B cell (primary cell): ENCODE measurements around the gene FUOM. TPM values are rescaled to one million over a fixed set of nuclear protein-coding genes. Genes with fewer than 3 reads are reported as not detected.

ENCODE experiments used
- ATAC-seq: fragments of 200-7000 bp; cut with Tn5 transposase; one replicate; pipeline ENCODE4 v1.10.0; 2021; ENCODE audit warnings: low read depth, mild to moderate bottlenecking, moderate number of reproducible peaks, moderate library complexity
- CTCF ChIA-PET: fragments of 350-600 bp; sonication (Branson Sonifier 250); formaldehyde crosslinking; loops from one replicate; lab custom pipeline; 2021; ENCODE audit warnings: antibody characterized with exemption, inconsistent platforms; lab: Charles Lee
- POLR2A ChIA-PET: fragments of 350-600 bp; sonication (Branson Sonifier 250); formaldehyde crosslinking; loops from one replicate; lab custom pipeline; 2021; ENCODE audit warnings: antibody characterized with exemption; lab: Charles Lee
- DNase-seq: peaks from one replicate; pipeline ENCODE4 v3.0.0; 2013
- H2AFZ ChIP-seq: 2 replicates; pipeline ENCODE4 v1.6.1; 2012; ENCODE audit warnings: mild to moderate bottlenecking, low read depth, low read length; ENCODE audit not compliant: insufficient read depth, poor library complexity, severe bottlenecking
- H3K27ac ChIP-seq, 2 donors: 1 replicate in 1 of 2; 2 replicates in 1 of 2; pipeline ENCODE4 v1.5.1; 2012 to 2013; ENCODE audit warnings: low read length in 2 of 2, mild to moderate bottlenecking in 2 of 2, moderate library complexity in 1 of 2
- H3K27me3 ChIP-seq, 4 experiments: fragments of 200-600 bp in 1 of 4; sonication (generic) in 1 of 4; replicated peaks in 1 of 4; 1 replicate in 2 of 4; 2 replicates in 2 of 4; pipeline versions ENCODE4 v1.6.1 to v1.7.0; 2013 to 2016; ENCODE audit warnings: low read length in 3 of 4, mild to moderate bottlenecking in 2 of 4, mixed read lengths in 1 of 4, moderate library complexity in 1 of 4; ENCODE audit not compliant: insufficient read depth in 4 of 4, control insufficient read depth in 3 of 4; ENCODE audit errors: control extremely low read depth in 1 of 4
- H3K36me3 ChIP-seq, 2 experiments: replicated peaks in 1 of 2; 1 replicate in 1 of 2; 2 replicates in 1 of 2; pipeline versions ENCODE4 v1.6.1 to v1.7.1; 2013; ENCODE audit warnings: low read length in 1 of 2; ENCODE audit not compliant: insufficient read depth in 2 of 2, control insufficient read depth in 1 of 2; ENCODE audit errors: control extremely low read depth in 1 of 2, extremely low read depth in 1 of 2
- H3K4me1 ChIP-seq, 2 donors: fragments of 200-600 bp in 1 of 2; sonication (generic) in 1 of 2; 1 replicate in 1 of 2; 2 replicates in 1 of 2; pipeline versions ENCODE4 v1.5.1 to v1.6.1; 2013 to 2017; ENCODE audit warnings: low read length in 2 of 2; ENCODE audit not compliant: control insufficient read depth in 2 of 2, insufficient read depth in 2 of 2
- H3K4me2 ChIP-seq: replicated peaks from 2 replicates; pipeline ENCODE3; 2012; ENCODE audit warnings: mild to moderate bottlenecking, low read depth, low read length; ENCODE audit not compliant: poor library complexity, severe bottlenecking
- H3K4me3 ChIP-seq, 5 experiments: fragments of 200-600 bp in 1 of 5; sonication (generic) in 1 of 5; 1 replicate in 3 of 5; 2 replicates in 2 of 5; pipeline versions ENCODE4 v1.5.1 to v1.7.0; 2011 to 2016; ENCODE audit warnings: low read length in 4 of 5, mild to moderate bottlenecking in 4 of 5, low read depth in 2 of 5, control low read depth in 1 of 5, moderate library complexity in 1 of 5; ENCODE audit not compliant: insufficient read depth in 1 of 5; ENCODE audit errors: control extremely low read depth in 1 of 5, extremely low read depth in 1 of 5
- H3K79me2 ChIP-seq: fragments of 200-600 bp; sonication (generic); one replicate; pipeline ENCODE4 v1.6.0; 2016; ENCODE audit warnings: low read length; ENCODE audit not compliant: control insufficient read depth, insufficient read depth
- H3K9ac ChIP-seq: fragments of 200-600 bp; sonication (generic); 2 replicates; pipeline ENCODE4 v1.6.1; 2017; ENCODE audit warnings: mild to moderate bottlenecking, low read length, moderate library complexity
- H3K9me3 ChIP-seq, 3 donors: one replicate each; pipeline versions ENCODE4 v1.6.1 to v1.7.1; 2013; ENCODE audit warnings: low read length in 2 of 3; ENCODE audit not compliant: control insufficient read depth in 2 of 3, insufficient read depth in 1 of 3; ENCODE audit errors: control extremely low read depth in 1 of 3
- H4K20me1 ChIP-seq: 2 replicates; pipeline ENCODE4 v1.6.0; 2012; ENCODE audit warnings: mild to moderate bottlenecking, low read length; ENCODE audit not compliant: insufficient read depth, control insufficient read depth, poor library complexity, severe bottlenecking
- H3K27ac Mint-ChIP-seq: one replicate; pipeline ENCODE4 v1.8.0; 2021; ENCODE audit warnings: mixed read lengths
- H3K27me3 Mint-ChIP-seq: one replicate; pipeline ENCODE4 v1.8.0; 2021; ENCODE audit warnings: mixed read lengths
- H3K4me1 Mint-ChIP-seq: one replicate; pipeline ENCODE4 v1.8.0; 2021; ENCODE audit warnings: mixed read lengths
- H3K4me3 Mint-ChIP-seq: one replicate; pipeline ENCODE4 v1.8.0; 2021; ENCODE audit warnings: mixed read lengths
- H3K9me3 Mint-ChIP-seq: one replicate; pipeline ENCODE4 v1.8.0; 2022; ENCODE audit warnings: mixed read lengths; ENCODE audit not compliant: insufficient read depth
- EZH2 ChIP-seq: IDR thresholded peaks from 2 replicates; pipeline ENCODE4 v1.6.1; 2012; ENCODE audit warnings: borderline replicate concordance, low read depth, mild to moderate bottlenecking, moderate library complexity, low read length; ENCODE audit not compliant: insufficient read depth, poor library complexity, severe bottlenecking
- WGBS: methylation state at CpG from one replicate; pipeline ENCODE4 v1.1.5; 2013; ENCODE audit warnings: missing lambda C conversion rate; ENCODE audit not compliant: insufficient coverage; 5-methylcytosine and 5-hydroxymethylcytosine counted together
- intact Hi-C: fragments of 100-400 bp; cut with micrococcal nuclease; formaldehyde crosslinking; loops from one replicate; pipeline ENCODE4 v1.10.0; 2022
- polyA plus RNA-seq: library from polyadenylated mRNA; depleted of rRNA; stranded (reverse); fragments of >200 nt; gene quantifications from 2 replicates; pipeline ENCODE4 v1.2.3, GENCODE V29; 2012
- total RNA-seq, 2 donors: library from RNA; stranded (reverse); fragments of 120-200 nt in 1 of 2; gene quantifications; 1 replicate in 1 of 2; 2 replicates in 1 of 2; pipeline versions ENCODE4 v1.2.3 to v1.2.4, GENCODE V29; 2013 to 2022
- TF ChIP-seq, protein P1 (sequence below): fragments of 200-600 bp; IDR thresholded peaks from one replicate; pipeline ENCODE4 v1.8.0; 2022; ENCODE audit warnings: antibody characterized with exemption, mild to moderate bottlenecking

Gene FUOM
- total and polyA plus RNA-seq, 2 donors (not counting 1 experiment from before 2014, with no cell fraction given) = 23.8 to 30.7 TPM

DNA sequence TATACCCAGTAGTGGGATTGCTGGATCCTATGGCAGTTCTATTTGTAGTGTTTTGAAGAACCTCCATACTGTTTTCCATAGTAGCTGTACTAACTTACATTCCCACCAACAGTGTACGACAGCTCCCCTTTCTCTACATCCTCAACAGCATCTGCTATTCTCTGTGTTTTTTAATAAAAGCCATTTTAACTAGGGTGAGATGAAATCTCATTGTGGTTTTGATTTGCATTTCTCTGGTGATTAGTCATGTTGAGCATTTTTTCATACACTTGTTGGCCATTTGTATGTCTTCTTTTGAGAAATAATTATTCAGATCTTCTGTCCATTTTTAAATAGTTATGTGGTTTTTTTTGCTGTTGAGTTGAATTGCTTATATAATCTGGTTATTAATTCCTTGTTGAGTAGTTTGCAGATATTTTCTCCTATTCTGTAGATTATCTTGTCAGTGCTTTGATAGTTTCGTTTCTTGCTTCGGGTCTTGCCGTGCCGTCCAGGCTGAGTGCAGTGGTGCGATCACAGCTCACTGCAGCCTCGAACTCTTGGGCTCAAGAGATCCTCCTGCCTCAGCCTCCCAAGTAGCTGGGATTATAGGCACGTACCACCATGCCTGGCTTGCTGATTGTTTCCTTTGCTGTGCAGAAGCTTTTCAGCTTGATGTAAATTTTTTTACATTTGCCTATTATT is 48.2 kb upstream of the FUOM start:
- ChIA-PET POLR2A (interaction anchor here (1.2 kb wide), 1 partner anchor 16 kb away, joined by 10 read pairs; no protein-coding TSS in a partner anchor), CTCF (no interaction called here)
- H3K36me3 ChIP-seq = peaks cover 13 to 61% of the 10 kb centered on the region in 2 experiments
- no peak for ATAC-seq
- peaks cover 55% of the 10 kb centered on the region for H3K4me1 Mint-ChIP-seq
- no peak for TF ChIP-seq EZH2
- TF ChIP-seq, protein P1, sequence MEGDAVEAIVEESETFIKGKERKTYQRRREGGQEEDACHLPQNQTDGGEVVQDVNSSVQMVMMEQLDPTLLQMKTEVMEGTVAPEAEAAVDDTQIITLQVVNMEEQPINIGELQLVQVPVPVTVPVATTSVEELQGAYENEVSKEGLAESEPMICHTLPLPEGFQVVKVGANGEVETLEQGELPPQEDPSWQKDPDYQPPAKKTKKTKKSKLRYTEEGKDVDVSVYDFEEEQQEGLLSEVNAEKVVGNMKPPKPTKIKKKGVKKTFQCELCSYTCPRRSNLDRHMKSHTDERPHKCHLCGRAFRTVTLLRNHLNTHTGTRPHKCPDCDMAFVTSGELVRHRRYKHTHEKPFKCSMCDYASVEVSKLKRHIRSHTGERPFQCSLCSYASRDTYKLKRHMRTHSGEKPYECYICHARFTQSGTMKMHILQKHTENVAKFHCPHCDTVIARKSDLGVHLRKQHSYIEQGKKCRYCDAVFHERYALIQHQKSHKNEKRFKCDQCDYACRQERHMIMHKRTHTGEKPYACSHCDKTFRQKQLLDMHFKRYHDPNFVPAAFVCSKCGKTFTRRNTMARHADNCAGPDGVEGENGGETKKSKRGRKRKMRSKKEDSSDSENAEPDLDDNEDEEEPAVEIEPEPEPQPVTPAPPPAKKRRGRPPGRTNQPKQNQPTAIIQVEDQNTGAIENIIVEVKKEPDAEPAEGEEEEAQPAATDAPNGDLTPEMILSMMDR = no peak
- H3K4me3 ChIP-seq = no peak overlapping the region
- no peak overlapping the region for H2AFZ ChIP-seq
- H3K27me3 Mint-ChIP-seq = no peaks in the 10 kb centered on the region
- peaks cover 15 to 16% of the 10 kb centered on the region in 2 donors for H3K4me1 ChIP-seq
- peak overlapping the region in 1 of 2 donors; percentile 11 for H3K27ac ChIP-seq
- WGBS = 59% methylated on average over 6 of the region's 8 CpGs
- no peak overlapping the region for H3K9ac ChIP-seq
- H3K9me3 Mint-ChIP-seq = no peaks in the 10 kb centered on the region
- peaks cover 40% of the 10 kb centered on the region for H3K79me2 ChIP-seq
- peak overlapping the region; percentile 56 for H3K27ac Mint-ChIP-seq
- intact Hi-C loops = loop anchor here (10.0 kb wide), 1 partner anchor 89 kb away; no protein-coding TSS in a partner anchor
- H3K27me3 ChIP-seq = no peaks in the 10 kb centered on the region
- DNase-seq = peak; percentile 8
- H3K4me3 Mint-ChIP-seq = no peak overlapping the region
- H4K20me1 ChIP-seq = peaks cover 60% of the 10 kb centered on the region
- peaks cover 4 to 9% (median 4%) of the 10 kb centered on the region in 3 donors for H3K9me3 ChIP-seq
- peak overlapping the region; percentile 12 for H3K4me2 ChIP-seq

DNA sequence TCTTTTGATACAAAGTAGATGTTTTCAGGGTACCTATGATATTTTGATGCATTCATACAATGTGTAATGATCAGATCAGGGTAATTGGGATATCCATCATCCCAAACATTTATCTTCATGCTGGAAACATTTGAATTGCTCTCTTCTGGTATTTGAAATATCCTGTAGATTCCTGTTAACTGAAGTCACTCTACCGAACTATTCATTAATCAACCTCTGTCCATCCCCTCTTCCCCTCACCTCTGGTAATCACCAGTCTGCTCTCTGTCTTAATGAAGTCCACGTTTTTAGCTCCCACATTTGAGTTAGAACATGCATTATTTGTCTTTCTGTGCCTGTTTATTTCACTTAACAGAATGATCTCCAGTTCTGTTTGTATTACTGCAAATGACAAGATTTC is 47.5 kb upstream of the FUOM start:
- H3K79me2 ChIP-seq = peaks cover 33% of the 10 kb centered on the region

More for the DNA sequence above, 47.5 kb upstream of the FUOM start:
- Histone ChIP-seq H3K36me3 (peaks cover 13 to 53% of the 10 kb centered on the region in 2 experiments), H3K27ac (no peak overlapping the region), H3K4me3 (no peak overlapping the region), H3K27me3 (no peaks in the 10 kb centered on the region), H2AFZ (no peak overlapping the region), H4K20me1 (peaks cover 65% of the 10 kb centered on the region), H3K9me3 (peaks cover 0 to 6% (median 3%) of the 10 kb centered on the region in 3 donors), H3K4me1 (peaks cover 20 to 23% of the 10 kb centered on the region in 2 donors), H3K9ac (no peak overlapping the region), H3K4me2 (no peak overlapping the region)
- Mint-ChIP-seq H3K27me3 (no peaks in the 10 kb centered on the region), H3K4me1 (peaks cover 61% of the 10 kb centered on the region), H3K4me3 (no peak overlapping the region), H3K9me3 (no peaks in the 10 kb centered on the region), H3K27ac (peak overlapping the region; percentile 51)
- no peak for ATAC-seq
- no peak for TF ChIP-seq EZH2
- TF ChIP-seq, protein P1 = no peak
- POLR2A ChIA-PET = interaction anchor here (1.2 kb wide), 1 partner anchor 15 kb away, joined by 10 read pairs; no protein-coding TSS in a partner anchor
- intact Hi-C loops = loop anchor here (10.0 kb wide), 1 partner anchor 90 kb away; no protein-coding TSS in a partner anchor
- DNase-seq = no peak
- CTCF ChIA-PET = no interaction called here
- WGBS = 100% methylated on average over 1 of the region's 2 CpGs
